ENCODE results near the gene PRSS23.
"Not testable (repeated sequence)": the region's sequence is repeated elsewhere in the genome, so short reads cannot be mapped to it uniquely, and the experiment has no call there.

Gene PRSS23

DNA sequence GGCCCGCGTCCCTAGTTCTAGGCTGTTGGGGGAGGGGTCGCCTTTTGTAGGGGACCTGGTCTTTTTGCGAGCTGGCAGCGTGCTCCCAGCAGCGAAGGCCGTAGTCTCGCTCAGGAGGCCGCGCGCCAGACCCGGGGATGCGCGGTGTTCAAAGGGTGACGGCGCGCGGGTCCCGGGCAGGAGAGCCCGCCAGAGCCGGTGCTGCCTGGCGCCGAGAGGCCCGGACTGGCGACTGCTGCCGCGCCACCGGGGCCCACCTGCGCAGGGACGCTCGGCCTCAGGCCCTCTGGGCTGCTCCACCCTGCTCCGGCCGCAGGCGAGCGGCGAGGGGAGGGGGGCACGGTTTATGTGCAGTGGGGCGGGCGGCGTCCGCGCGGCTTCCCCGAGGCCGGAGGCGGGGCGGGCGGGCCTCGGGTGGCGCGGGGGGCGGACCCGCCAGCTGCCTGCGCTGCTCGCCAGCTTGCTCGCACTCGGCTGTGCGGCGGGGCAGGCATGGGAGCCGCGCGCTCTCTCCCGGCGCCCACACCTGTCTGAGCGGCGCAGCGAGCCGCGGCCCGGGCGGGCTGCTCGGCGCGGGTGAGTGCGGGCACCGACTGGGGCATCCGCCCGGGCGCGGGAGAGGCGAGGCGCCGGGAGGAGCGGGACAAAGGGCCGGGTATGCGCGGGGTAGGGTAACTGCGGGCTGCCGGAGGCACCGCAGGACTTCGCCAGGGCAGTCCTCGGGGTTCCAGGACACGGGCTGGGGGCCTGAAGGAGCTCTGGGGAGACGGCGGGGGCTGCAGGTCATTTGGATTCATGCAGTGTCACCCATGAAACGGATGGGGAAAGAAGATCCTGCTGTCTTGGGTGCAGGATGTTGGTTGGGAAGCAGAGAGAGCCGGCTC, at the start of gene PRSS23:
Gene PRSS23, plus strand, starts transcription at position 467 of the 884 bp plus-strand sequence. CDS start 7,102 bp downstream, outside the sequence.
- DNase-seq: peak in 30 of 58 donors; percentile 7 to 72 (median 24)

DNA sequence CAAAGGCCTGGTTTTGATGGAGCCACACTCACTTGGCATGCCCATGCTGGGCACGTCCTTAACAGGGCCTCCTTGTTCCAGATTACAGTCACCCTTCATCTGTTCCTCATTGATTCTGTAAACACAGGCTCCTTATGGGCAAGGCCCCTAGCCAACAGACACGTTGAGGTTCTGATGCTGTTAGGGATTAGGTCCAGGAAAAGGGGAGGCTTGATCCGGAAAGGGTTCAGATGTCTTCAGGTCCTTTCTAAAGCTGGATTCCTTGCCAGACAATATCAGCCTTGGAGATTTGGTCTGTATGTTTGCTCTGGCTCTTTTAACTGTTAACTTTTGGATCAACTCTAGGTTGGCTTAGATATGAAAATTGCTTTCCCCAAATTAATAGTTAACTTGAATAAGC, 46.9 kb upstream of the PRSS23 start:
- DNase-seq: no peak

DNA sequence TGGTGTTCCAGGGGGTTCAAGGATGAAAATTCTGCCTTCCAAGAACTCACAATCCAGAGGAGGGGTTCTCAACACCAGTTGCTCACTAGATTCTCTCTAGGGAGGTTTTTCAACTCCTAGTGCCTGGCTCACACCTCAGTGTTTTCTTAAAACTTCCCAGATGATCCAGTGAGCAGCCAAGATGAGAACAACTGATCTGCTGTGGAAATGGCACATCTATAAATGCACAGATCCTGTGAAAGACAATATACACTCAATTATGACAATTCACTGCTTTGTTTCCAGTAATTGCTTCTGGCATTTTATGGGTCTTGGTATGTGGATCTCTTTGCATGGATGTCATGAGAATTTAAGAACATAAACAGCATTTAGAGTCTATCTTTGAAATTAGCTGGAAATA, 45.2 kb upstream of the PRSS23 start:
- no peak for DNase-seq

DNA sequence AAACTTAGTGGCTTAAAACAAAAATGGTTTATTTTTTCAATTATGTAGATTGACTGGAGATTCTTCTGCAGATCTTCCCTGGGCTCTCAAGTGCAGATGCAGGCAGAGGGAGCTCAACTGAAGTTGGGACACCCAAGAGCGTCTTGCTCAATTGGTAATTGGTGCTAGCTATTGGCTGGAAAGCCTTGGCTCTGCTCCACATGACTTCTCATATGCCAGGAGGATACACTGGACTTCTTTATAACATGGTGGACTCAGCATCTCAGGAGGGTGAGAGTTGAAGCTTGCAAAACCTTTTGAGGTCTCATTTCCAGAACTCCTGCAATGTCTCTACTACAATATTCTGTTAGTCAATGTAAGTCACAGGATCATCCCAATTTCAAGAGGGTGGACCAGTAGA, 42.2 kb upstream of the PRSS23 start:
- DNase-seq: no peak

DNA sequence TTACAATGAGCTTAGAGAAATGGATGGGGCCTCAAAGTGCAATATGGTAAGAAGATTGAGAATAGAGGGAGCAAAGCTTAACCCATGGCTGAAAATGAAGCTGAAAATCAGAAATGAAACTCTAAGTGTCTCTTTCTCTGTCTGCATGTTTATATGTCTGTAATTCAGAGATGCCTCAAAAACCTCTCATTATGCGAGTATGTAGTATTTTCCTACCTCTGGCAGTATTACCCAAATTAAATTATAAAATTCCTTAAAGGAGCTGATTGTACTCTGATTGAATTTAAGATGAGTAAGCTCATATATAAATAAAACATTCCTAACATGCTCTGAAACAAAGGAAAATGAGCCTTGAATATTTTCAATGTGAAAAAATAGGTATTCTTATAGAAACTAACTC, 39.8 kb upstream of the PRSS23 start:
- DNase-seq: no peak

DNA sequence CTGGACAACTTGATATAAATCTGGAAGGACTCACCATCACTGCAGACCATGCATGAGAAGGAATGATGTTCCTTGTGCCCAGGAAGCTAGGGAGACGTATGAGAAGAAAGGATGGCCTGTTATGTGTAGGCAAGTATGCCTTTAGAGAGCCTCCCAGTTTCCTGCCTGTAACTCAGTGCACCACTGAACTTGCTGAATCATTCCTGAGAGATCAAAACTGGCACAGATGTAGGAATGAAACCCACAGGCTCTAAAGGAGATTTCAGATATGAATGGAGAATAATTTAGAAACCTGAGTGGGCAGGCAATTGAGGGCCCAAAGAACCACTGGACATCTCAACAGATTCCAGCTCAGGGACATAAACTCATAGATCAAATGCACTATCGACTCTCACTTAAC, 38.4 kb upstream of the PRSS23 start:
- no peak for DNase-seq

DNA sequence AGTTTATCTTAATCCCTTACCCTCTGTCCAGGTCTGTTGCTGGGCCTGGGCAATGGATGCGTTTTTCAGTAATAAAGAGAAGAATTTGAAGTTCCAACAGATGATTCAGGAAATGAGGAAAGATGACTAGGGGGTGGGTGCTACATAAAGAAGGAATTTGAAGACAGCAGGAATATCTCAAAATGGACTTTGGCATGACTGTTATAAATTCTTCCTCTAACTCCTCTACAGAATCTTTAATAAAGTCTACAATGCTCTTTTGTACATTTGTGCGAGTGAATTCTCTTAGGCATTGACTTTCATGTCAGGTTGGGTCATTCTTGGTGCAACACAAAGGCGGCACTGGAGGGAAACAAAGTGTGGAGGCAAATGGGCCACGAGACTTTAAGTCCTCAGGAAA, 35.1 kb upstream of the PRSS23 start:
- no peak for DNase-seq

GRCh38 chr11:86765878-86766277, 34.5 kb upstream of the PRSS23 start:
- DNase-seq: no peak

- no peak for DNase-seq
These were observed 31.1 kb upstream of the PRSS23 start for GRCh38 chr11:86769219-86769618.

DNA sequence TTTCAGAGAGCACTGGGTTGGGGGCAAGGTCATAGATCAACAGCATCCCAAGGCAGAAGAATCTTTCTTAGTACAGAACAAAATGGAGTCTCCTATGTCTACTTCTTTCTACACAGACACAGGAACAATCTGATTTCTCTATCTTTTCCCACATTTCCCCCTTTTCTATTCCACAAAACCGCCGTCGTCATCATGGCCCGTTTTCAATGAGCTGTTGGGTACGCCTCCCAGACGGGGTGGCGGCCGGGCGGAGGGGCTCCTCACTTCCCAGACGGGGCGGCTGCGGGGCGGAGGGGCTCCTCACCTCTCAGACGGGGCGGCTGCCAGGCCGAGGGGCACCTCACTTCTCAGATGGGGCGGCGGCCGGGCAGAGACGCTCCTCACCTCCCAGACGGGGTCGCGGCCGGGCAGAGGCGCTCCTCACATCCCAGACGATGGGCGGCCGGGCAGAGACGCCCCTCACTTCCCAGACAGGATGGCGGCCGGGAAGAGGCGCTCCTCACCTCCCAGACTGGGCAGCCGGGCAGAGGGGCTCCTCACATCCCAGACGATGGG, 29.8 kb upstream of the PRSS23 start:
- not testable (repeated sequence) for DNase-seq

- no peak for DNase-seq
These were observed 27.3 kb upstream of the PRSS23 start for GRCh38 chr11:86772999-86773398.

GRCh38 chr11:86773513-86774252, 26.7 kb upstream of the PRSS23 start:
- DNase-seq: no peak

DNA sequence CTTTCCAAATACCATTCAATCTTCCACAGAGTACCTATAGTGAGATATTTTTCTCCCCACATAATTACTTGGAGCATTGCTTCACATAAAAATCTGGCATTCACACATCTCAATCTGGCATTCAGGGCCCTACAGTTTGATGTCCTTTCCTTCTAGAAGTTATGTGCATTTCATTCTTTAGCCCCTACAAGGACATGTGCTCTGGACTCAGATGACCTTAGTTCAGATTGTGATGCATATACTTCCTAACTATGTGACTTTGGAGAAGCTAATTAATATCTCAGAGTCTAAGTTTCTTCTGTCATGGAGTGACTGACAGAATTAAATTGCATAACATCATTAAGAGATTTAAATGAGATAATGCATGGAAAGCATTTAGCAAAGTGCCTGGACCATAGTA, 25.9 kb upstream of the PRSS23 start:
- no peak for DNase-seq

- no peak for DNase-seq
These were observed 25.0 kb upstream of the PRSS23 start for GRCh38 chr11:86775361-86775760.

- DNase-seq: no peak
These were observed 18.8 kb upstream of the PRSS23 start for GRCh38 chr11:86781546-86781945.

GRCh38 chr11:86782742-86783141, 17.6 kb upstream of the PRSS23 start:
- no peak for DNase-seq

GRCh38 chr11:86783661-86784060, 16.7 kb upstream of the PRSS23 start:
- no peak for DNase-seq

DNA sequence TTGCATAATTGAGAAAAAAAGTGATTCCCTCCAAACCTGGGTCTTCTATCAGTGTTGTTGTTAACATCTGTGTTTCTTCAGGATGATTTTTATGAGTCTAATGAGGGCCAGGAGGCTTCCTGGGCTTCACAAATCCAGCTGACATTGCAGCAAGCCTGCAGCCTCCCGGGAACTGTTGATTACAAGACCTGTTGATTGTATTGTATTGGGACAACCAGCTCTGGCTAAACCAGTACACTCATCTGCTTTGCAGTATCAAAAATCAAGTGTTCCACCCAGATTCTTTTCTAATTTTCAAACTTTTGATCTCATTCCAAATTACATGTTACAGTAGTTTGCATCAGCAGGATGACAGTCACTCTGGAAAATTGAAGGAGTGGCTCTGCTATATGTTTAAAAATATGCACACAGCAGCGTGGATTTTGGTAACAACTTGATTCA, 16.1 kb upstream of the PRSS23 start:
- DNase-seq: no peak

DNA sequence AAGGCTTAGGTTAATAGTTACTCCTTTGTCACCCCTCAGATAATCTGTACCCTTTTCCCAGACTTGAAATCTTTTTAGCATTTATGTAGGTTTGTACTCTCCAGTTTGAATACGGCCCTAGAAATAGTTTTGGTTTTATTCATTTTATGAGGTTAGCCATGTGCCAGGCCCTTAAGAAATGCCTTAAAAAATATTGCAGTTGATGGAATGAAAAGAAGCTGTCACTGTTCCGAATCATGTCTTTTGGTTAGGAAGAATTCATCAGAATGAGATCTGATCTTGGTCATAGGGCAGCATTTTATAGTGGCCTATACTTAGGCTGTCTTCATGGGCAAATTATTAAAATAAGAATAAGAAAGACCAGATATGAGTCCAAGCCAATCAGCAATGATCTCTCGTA, 14.8 kb upstream of the PRSS23 start:
- no peak for DNase-seq

DNA sequence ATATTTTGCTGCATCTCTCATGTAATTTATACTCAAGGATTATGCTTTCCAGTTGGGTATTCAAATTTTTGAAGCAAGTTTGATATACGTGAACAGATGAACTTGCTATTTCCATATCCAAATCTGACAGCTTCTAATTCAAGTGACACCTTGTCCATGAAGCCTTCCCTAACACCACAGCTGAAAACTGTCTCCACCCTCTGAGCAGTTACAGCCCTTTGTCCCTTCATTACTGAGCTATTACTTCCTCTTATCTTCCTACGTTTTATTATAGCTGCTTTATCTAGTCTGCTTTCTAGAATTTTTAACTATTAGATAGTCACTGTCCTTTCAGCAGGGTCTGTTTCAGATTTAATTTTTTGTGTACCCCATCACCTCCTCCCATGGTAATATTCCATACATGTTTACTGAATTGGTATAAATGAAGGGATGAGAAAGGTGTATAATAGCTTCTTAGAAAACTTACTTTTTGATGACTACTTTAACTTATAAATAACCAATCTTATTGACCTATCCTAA, 13.3 kb upstream of the PRSS23 start:
- no peak for DNase-seq

DNA sequence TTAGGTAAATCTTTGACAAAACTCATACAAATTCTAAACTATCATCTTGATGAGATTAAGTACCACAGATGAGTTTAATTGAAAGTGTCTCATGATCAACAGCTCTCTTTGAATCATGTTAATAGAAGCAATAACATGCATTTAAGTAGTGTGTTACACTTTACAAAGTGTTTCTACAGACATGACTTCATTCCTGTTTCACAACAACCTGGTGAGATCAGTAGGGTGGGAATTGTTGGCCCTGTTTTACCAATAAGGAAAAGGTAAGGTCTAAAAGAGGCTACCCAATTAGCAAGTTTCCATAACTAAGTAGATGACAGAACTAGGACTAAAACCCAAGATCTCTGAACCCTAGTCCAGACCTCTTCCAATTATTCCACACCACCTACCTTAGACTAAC, 12.7 kb upstream of the PRSS23 start:
- DNase-seq: no peak

DNA sequence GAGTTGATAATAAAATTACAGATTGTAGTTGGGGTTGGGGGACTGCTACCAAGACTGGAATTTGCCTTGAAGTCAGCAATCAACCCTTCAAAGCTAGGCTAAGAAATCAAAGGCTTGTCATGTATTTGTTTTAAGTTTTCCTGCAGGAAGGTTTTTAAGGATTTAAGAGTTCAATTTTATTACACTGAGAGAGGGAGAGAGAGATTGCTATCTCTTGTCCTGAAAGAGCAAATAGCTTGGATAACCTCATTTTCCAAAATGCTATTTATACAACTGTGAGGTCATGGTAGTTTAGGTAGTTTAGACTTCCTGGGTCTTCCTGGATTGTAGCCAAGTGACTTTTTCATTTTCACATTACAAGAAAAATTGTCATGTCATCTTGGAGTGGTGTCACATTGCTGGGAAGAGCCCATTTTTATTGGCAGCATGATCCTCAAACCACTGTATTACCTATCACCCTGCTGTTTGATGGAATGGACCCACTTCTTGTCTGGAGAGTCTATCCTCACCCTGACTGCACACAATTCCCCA, 10.1 kb upstream of the PRSS23 start:
- DNase-seq: no peak
